GM18499 (cell line): Measurements from ENCODE around the gene CRYZL1.
"Not testable (repeated sequence)": the region's sequence is repeated elsewhere in the genome, so short reads cannot be mapped to it uniquely, and the experiment has no call there.

ENCODE experiments used
- ATAC-seq: cut with Tn5 transposase; IDR thresholded peaks from one replicate; pipeline ENCODE4 v1.9.1; 2021; ENCODE audit warnings: moderate number of reproducible peaks; ENCODE audit not compliant: insufficient read depth, unreplicated experiment

Gene CRYZL1

DNA sequence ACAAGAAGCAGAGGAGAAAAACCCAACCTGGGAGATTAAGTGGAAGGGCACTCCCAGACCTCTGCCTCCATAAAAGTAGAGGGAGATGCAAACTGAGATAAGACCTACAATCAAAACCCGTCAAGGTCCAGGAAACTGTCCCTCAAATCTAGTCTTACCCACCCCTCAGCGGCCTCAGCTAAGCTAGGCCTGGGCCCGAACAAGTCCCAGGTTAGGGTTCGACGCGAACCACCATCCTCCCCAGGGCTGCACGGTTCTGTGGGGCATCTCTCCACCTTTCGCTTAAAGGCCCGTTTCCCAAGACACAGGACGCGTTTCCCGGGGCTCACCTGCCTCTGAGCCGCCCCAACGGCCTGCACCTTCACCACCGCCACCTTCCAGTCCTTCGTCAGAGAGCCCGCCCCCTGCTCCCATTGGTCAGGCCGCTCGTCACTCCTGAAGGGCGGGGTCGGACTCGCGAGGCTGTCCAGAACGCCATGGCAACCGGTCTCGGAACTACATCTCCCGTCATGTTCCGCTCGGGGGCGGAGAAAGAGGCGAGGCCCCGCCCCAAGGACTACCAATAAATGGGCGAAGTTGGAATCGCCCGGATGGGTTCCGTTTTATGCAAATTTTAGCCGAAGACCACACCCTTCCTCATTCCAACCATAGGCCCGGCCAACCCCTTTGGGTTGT is at the start of gene CRYZL1:
TSS of gene CRYZL1 (minus strand) at position 390 of the 675 bp plus-strand sequence. CDS start 10,190 bp downstream, outside the sequence.
- ATAC-seq: peak; percentile 82

DNA sequence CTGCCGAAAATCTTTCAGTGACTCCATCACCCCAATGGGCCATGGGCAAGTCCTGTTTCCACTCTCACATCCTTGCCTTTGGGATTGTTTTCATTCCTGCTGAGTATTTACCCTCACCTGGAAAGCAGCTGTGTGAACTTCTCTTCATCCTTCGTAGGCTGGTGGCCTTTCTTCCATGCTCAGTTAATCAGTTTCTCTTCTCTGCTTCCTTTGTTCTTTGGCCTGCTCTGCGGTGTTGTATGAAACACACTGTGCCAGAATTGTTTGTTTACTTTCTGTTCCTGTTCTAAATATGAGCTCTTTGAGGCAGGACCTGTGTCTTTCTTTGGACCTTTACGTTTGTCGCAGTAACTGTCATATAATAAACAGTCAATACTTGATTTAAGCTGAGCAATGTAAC is 49.3 kb upstream of the CRYZL1 start:
- no peak for ATAC-seq

DNA sequence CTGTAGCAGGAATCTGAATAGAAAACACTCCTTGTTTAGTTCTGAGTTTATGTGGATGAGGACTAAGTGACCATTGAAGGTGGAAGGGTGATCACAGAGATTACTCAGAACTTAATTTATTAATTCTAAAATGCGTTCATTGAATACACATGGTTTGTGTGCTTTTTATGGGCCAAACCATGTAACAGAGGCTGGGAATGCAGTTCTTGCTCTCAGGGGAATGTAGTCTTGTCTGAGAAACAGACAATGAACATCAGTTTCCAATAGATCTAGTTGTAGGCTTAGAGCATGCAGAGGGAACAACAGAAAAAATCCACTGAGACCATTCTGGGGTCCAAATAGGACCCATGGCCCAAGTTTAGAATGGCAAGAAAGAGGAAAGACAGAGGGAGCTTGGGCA is 46.8 kb upstream of the CRYZL1 start:
- ATAC-seq: no peak

DNA sequence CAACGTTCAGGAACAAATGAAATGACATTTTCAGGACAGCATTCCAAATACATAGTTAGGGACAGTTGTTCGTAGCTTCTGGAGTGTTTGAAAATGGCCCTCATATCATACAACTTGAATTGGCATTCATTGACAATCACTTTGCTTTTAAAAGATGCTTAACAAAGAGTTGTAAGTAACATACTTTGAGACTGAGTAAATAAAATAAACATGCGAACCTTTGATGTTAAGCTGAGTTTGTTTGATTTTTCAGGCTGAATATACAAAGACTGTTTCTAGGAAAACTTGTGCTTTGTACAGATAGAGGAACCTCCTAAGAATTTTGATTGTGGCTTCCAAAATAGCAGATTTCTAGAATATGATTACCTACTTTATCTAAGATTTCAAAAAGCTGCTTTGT is 46.1 kb upstream of the CRYZL1 start:
- no peak for ATAC-seq

DNA sequence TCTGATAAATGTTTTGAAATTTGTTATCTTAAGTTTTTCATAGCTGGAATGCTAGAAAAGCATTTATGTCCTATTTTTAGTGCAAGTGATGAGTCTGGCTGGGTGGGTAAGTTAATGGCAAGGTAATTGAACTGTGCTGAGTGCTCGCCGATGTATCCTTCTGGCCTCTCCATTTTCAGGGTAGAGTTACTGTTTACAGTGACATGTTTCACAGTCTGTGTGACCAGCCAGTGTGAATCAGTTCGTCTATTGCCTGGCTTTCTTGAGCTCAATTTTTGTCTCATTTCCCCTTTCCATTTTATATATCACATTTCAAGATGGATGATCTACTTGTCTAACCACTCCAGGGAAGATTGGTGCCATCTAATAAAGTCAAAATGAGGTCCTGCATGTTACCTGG is 44.8 kb upstream of the CRYZL1 start:
- no peak for ATAC-seq

DNA sequence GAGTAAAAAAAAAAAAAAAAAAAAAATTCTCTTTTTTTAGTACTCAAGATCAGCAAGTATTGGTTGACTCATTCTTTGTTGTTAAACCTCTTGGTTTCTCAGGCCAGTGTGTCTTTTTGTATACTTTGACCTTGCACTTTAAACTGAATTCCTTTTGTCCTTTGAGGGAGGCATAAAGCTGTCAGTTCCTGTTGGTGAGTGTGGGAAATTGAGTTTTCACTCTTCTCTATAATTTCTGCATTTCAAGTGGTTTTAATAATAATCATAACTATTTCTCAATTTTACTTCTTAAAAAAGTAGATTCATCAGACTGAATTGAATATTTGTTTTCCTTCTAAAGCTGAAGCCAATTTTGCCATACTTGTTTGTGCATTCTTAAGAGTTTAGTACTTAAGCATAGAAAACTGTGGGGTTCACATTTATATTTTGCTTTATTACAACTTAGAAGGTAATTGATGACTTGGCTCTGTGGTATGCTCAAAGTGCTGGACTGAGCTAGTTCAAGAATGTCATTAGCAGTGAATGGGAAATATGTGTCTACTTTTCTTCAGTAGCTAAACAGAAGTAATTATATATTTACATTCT is 44.2 kb upstream of the CRYZL1 start:
- ATAC-seq: no peak

DNA sequence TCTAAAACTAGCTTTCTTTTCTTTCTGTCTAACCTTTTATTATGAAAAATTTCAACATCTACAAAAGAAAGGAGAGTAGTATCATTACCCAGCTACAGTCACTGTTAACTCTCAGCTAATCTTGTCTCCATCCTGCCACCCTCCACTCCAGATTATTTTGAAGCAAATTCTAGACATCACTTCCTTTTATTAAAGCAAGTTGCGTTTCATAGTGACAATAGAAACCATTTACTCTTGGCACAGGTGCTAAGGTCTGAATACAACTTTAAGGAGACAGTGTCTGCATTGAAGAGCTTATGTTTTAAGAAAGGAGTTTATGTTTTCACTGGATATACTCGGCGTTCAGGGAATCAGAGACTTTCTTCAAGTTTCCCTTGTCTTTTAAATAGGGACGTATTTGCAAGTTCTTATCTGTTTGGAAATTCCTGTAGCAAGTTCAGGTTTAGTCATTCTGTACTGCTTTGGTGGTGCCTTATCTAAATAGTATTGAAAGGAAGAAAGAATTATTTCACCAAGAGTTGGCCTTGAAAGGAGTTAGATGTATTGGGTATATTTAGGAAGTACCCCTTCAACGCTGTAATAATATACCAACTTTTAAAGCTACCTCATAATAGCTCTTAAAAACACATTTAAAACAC is 43.5 kb upstream of the CRYZL1 start:
- ATAC-seq: no peak

DNA sequence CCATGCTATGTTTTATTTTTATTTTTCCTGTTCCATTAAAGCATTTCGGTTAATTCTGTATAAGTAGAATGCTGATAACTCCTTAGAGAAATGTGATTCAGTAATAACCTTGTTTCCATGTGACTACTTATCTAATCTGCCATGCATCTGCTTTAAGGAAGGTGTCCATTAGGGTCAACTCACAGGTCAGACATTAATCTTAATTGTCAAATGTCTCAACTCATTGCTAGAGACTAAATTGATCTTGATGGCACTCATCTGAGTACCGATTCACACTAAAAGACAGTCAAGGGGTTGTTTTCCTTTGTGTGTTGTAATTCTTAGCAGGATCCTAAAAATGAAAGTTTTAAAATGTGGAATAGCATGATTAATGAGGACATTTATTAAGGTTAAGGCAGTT is 42.5 kb upstream of the CRYZL1 start:
- no peak for ATAC-seq

DNA sequence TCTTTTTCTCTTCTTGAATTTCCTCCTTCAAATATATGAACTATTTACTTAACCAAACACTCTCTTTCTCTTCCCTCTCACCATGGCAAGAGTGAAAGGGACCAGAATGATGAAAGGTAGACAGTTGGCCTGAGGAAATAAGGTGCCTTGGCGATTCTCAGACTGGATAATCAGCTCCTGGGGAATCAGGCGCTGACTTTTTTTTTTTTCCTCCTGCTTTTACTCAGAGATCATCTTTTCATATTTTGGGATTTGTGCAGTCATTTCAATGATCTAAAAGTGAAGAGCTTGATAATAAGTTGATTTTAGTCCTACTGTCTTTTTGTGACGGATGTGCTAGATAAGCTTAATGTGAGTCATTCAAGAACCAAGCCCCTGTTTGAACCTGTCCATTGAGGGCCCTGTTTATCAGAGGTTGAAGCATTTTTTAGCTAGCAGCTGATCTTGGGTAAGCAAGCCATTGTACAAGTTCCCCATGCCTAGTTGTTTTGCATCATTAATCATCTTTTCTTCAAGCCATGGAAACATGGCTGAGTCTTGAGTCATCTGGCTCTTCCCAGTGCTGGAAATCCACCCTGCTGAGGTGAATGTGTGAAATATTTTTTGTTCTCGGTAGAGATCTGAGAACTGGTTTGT is 41.6 kb upstream of the CRYZL1 start:
- ATAC-seq: no peak

DNA sequence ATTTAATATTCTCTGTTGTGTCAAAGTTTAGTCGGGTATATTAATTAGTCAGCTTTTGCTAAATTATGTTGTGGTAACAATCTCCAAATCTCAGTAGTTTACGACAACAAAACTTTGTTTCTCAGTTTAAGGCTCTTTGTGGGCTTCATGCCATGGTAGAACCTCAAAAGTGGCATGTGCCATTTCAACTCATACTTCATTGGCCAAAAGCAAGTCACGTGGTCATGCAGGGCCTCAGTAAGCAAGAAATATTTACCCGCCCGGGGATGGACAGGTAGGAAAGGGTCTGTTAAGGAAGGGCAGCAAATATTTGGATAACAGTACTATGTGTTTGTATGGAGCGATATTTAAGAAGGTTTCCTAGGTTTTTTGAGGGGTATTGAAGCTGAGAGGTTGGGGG is 39.3 kb upstream of the CRYZL1 start:
- ATAC-seq: no peak

DNA sequence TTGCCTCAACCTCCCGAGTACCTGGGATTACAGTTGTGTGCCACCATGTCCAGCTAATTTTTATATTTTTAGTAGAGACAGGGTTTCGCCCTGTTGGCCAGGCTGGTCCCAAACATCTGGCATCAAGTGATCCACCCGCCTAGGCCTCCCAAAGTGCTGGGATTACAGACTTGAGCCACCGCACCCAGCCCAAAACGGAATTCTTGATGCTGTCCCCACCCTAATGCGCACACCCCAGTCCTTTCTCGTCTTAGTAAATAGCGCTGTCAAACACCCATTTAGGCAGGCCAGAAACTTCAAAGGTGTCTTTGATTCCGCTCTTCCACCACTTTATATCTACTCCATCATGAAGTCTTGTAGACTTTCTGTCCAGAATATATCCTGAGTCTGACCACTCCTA is 35.9 kb upstream of the CRYZL1 start:
- ATAC-seq: no peak

DNA sequence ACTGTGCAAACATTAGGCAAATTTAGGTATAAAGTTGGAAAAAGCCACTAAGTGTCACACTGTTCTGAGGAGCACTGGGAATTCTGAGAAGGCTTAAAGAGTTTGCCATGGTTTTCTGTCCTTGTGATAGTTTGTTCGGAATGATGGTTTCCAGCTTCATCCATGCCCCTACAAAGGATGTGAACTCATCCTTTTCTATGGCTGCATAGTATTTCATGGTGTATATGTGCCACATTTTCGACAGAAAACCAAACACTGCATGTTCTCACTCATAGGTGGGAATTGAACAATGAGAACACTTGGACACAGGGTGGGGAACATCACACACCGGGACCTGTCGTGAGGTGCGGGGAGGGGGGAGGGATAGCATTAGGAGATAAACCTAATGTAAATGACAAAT is 35.1 kb upstream of the CRYZL1 start:
- not testable (repeated sequence) for ATAC-seq

DNA sequence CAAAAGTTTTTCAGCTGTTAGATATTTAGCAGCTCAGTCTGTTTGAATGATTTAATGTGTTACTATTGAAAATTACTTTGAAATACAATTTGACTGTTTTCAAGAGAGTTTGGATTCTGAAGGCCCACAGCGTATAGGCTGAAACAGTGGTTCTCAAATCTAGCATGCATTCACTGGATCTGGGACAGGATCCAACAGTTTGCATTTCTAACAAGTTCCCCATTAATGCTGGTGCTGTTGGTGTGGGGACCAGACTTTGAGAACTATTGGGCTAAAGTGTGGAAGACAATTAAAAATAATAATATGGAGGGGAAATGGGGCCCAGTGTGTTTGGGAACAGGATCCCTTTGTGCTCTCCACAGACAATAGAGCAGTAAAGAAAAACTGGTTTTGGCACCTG is 32.7 kb upstream of the CRYZL1 start:
- no peak for ATAC-seq

DNA sequence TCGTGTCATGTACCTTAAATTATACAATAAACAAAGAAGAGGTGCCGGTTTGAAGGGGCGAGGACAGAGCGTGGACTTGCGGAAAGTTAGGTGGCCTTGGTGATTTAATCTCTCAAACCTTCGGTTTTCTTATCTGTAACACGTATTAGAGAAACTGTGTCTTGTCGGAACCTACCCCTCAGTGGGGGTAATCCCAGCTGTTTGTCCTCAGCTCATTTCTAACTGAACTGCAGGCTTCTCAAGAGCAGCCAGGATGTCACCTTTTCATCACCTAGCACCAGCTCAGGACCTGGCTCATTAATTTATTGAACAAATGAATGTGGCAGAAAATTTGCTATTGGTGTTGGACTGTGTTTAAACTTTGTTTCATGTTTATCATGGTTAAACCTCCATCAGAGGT is 31.9 kb upstream of the CRYZL1 start:
- no peak for ATAC-seq

DNA sequence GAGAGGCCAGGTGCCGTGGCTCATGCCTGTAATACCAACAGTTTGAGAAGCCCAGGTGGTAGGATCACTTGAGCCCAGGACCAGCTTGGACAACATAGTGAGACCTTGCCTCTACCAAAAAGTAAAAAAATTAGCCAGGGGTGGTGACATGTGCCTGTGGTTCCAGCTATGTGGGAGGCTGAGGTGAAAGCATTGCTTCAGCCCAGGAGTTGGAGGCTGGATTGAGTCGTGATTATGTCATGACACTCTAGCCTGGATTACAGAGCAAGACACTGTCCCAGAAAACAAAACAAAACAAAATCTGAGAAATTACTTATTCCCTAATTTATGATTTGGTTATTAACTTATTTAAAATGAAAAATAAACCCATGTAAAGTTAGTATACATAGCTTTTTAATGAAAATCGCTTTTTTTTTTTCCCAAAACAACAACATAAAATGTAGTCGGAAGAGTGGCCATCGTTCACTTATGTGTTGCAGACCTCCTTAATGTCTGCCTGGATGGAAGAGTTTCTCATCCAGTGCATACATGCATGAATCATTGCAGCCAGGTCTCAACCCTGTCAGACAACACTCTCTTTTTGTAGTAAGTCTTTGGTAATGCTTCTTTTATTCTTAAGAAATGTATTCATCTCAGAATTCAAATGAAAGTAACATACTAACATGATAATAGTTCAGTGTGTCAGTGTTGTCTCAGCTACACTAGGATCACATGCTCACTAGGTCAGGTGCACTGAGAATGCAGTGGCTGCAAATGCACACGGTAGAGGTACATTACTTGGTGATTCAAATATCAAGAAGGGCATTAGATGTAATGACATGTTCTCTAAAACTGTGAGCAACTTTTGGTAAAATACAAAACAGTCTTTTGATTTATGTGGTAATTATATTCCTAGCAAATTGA is 28.8 kb upstream of the CRYZL1 start:
- no peak for ATAC-seq

DNA sequence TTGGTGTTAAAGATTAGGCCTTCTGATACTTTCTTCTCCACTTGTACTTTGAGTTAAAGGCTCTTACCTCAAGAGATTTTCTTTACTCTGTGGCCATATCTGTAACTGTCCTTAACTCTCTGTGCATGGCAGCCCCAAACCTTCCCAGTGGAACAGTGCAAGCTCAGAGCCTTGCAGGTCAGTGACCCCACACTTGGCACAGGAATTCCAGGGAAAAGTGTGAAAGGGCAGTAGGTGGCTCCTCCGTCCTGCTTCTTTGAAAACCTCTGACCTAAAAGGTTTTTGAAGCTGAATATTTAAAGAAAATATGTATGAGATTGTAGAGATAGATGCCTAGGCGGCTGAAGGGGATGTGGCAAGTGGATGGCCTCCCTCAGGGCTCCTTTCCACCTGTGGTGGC is 27.1 kb upstream of the CRYZL1 start:
- ATAC-seq: no peak

DNA sequence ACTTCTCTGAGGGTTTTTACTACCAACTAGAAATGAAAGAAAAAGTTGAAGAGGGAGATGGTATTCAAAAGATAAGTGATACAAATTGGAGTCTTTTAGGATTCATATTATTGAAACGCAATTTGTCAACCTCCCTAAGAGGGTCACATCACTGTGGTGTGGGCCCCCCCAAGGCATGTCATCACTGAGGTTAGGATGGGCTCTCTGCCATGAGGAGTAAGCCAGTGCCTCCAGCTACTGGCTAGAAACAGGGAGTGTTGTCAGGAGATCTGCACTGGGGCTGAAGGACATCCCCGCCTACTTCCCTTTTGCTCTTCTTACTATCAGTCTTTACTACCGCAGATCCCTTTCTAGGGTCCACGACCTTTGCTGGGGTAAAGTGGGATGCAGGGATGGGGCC is 26.6 kb upstream of the CRYZL1 start:
- ATAC-seq: no peak

DNA sequence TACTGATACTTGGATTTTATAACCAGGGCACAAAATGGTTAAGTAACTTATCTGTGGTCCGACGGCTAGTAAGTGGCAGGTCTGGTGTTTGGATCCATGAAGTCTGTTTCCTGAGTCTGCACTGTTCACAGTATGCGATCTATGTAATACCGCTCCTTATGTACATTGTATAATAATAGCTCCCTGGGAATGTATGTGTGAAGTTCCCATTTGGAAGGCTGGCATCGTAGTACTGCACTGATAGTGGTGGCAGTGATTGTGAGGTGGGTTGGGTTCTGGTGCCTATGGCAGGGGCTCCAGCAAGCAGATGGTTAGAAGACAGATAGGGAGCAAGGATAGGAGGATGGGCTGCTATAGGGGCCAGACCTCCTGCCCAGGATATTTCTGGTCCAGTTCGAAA is 26.1 kb upstream of the CRYZL1 start:
- ATAC-seq: no peak

DNA sequence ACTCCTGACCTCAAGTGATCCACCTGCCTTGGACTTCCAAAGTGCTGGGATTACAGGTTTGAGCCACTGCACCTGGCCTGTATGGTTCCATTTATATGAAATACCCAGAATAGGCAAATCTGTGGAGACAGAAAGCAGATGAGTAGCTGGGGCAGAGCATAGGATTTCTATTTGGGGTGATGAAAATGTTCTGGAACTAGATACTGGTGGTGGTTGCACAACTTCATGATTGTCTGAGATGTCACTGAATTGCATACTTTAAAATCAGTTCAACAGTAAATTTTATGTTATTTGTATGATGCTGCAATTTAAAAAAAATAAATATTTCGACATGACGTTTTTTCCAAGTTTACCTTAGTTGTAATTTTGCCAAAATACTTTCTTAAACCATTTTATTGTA is 24.6 kb upstream of the CRYZL1 start:
- ATAC-seq: no peak

DNA sequence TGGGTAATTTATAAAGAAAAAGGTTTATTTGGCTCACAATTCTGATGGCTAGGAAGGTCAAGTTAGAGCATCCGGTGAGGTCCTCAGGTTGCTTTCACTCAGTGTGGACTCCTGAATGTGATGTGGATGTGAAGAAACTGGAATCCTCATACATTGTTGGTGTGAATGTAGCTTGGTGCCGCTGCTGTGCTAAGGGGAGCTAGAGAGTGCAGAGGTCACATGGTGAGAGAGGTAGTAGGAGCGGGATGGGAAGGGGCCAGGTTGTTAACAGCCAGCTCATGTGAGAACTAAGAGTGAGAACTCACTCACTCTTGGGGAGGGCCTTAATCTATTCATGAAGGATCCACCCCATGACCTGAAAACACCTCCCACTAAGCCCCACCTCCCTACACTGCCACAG is 22.6 kb upstream of the CRYZL1 start:
- ATAC-seq: no peak
